HG02623 (cell line): ENCODE results near the gene GASK1A.
"Not testable (repeated sequence)": the region's sequence is repeated elsewhere in the genome, so short reads cannot be mapped to it uniquely, and the experiment has no call there.

Experiments
- ATAC-seq: cut with Tn5 transposase; IDR thresholded peaks from one replicate; pipeline ENCODE4 v1.9.1; 2021; ENCODE audit warnings: moderate library complexity; ENCODE audit not compliant: unreplicated experiment

GASK1A gene

DNA sequence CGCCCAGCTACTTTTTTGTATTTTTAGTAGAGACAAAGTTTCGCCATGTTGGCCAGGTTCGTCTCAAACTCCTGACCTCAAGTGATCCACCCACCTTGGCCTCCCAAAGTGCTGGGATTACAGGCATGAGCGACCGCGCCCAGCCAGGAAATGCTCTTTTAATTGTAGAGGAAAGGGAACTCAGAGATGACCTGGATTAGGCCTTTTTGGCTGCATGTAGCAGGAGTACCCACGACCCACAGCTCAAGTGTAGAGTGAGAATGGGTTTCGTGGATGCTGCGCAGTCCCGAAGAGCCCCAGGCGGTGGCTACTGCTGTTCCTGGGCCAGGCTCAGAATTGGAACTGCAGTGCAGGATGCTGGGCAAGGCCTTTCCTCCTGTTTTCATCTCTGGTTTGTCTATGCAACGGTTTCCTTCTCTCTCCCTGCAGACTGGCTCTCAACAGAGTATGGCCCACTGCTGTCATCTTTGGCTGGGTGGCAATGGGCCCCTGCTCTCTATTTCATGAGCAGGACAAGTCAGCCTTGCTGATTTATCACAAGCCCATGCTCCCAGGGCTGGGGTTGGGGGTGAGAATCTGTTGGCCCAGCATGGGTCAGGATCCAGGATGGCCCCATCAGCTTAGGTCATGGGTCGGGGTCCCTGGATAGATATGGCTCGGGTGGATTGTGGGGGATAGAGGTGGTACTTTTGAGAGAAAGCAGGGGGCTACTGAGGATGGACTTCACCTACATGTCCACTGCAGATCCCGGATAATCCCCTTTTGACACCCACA lies 51.2 kb downstream of the GASK1A start:
- no peak for ATAC-seq

DNA sequence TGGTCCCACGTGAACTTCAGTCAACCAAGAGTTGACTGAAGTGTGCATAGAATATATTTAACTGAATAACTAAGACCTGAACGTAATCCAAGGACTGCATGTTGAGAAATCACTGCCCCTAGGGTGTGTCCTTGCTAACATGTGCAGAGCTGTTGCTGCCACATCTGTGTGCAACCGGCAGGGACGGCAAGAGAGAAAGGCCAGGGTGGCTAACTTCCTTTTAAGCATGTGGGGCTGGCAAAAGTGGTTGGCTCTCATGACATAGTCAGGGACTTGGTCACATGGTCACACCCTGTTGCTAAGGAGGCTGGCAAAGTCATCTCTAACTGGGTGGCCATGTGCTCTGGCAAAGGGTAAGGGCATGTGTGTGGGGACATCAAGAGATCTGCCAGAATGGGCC lies 52.4 kb downstream of the GASK1A start:
- no peak for ATAC-seq

DNA sequence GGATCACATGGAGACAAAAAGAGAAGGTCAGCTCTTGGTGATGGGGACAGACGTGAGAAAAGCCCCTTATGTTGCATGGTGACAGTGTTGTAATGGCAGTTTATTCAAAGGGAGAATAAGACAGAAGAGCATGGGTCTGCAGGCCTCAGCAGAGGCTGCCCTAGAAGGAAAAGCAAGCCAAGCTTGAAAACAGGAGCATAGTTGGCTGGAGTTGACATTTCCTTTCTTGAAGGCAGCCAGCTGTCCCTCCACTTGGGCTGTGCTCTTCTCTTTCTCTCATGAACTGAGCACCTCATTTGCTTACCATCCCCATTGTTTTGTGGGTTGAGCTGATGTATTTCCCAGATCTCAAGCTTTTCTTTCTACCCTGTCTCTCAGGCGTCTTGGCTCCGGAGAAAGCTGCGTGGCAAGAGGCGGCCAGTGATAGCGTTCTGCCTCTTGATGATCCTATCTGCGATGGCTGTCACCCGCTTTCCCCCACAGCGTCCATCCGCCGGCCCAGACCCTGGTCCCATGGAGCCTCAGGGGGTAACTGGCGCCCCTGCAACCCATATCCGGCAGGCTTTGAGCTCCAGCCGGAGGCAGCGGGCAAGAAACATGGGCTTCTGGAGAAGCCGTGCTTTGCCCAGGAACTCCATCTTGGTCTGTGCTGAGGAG lies 52.9 kb downstream of the GASK1A start:
- ATAC-seq = no peak

- ATAC-seq = no peak
Observed at GRCh38 chr3:43032646-43033628, 53.8 kb downstream of the GASK1A start.

GRCh38 chr3:43034200-43034599 lies 55.1 kb downstream of the GASK1A start:
- ATAC-seq = no peak

- ATAC-seq = no peak
Observed at GRCh38 chr3:43034911-43035310, 55.8 kb downstream of the GASK1A start.

DNA sequence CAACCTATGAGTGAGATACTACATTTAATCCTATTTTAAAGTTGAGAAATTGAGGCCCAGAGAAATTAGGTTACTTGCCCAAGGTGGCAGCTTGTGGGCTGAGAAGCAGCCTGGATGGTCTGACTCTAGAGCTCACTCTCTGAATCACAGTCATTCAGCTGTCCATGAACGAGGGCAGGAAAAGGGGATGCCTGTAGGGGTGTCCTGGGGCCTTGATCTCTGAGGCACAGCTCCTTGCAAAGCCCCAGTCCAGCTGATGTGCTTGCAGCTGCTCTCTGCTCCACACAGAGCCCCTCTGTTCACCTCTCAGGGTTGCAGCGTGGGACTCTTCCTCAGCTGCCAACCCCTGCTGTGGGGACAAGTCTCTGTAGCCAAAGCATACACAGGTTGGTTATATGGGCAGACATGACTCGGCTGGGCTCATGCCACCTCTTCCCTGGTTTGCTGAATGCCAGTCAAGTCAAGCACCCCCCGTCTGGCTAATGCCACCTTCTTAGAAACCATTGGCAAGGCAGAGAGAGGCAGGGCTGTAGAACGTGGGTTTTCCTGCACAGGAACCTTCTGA lies 56.8 kb downstream of the GASK1A start:
- no peak for ATAC-seq

- ATAC-seq = no peak
Observed at GRCh38 chr3:43036621-43037423, 57.7 kb downstream of the GASK1A start.

- no peak for ATAC-seq
Observed at GRCh38 chr3:43038010-43038409, 58.9 kb downstream of the GASK1A start.

- ATAC-seq = no peak
Observed at GRCh38 chr3:43041517-43041916, 62.4 kb downstream of the GASK1A start.

DNA sequence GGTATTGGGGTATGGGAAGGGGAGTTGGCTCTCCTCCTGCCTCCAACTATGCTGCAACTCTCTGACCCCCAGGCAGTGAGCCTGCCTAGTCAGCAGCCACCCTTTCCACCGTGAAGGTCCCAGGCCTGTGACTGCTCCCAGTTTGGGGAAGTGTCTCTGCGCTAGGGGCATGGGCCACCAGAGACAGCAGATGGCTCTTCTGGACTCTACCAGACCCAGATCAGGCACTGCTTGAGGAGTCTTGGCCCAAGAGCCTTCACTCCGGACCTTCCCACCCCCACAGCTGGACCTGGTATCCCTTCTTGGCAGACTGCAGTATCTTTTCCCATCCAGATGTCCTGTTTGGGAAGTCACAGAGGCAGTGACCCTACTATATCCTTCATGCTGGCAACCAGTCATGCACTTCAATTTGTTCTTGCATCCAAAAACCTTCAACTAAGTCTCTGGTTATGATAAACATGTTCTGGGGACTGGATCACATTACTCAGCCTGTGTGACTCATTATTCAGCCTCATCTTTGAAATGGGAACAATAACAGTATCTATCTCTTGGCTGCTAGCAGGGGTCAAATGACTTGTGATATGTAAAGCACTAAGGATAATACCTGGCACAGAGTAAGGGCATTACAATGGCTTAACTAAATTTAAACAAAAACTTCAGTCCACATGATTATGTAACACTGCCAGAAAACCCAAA lies 64.1 kb downstream of the GASK1A start:
- ATAC-seq = no peak

GRCh38 chr3:43043793-43044192 lies 64.7 kb downstream of the GASK1A start:
- ATAC-seq = no peak

GRCh38 chr3:43045079-43045478 lies 66.0 kb downstream of the GASK1A start:
- not testable (repeated sequence) for ATAC-seq

DNA sequence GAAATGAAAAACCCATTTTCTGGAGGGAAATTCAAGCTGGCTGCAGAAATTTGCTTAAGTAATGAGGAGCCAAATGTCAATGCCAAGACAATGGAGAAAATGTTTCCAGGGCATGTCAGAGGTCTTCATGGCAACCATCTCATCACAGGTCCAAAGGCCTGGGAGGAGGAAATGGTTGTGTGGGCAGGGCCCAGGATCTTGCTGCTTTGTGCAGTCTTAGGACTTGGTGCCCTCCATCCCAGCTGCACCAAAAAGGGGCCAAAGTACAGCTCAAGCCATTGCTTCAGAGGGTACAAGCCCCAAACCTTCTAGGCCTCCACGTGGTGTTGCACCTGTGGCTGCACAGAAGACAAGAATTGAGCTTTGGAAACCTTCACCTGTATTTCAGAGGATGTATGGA lies 67.5 kb downstream of the GASK1A start:
- ATAC-seq = no peak

- ATAC-seq = no peak
Observed at GRCh38 chr3:43048470-43048869, 69.4 kb downstream of the GASK1A start.

GRCh38 chr3:43053291-43053690 lies 74.2 kb downstream of the GASK1A start:
- ATAC-seq = no peak

GRCh38 chr3:43054754-43055153 lies 75.6 kb downstream of the GASK1A start:
- ATAC-seq = no peak

- ATAC-seq = no peak
Observed at GRCh38 chr3:43055393-43055792, 76.3 kb downstream of the GASK1A start.
